HG03460 (cell line): ENCODE results near the gene OMG.
"Not testable (repeated sequence)": the region's sequence is repeated elsewhere in the genome, so short reads cannot be mapped to it uniquely, and the experiment has no call there.

Source experiments
- ATAC-seq: cut with Tn5 transposase; IDR thresholded peaks from one replicate; pipeline ENCODE4 v1.9.1; 2021; ENCODE audit not compliant: unreplicated experiment

Gene OMG, protein sequence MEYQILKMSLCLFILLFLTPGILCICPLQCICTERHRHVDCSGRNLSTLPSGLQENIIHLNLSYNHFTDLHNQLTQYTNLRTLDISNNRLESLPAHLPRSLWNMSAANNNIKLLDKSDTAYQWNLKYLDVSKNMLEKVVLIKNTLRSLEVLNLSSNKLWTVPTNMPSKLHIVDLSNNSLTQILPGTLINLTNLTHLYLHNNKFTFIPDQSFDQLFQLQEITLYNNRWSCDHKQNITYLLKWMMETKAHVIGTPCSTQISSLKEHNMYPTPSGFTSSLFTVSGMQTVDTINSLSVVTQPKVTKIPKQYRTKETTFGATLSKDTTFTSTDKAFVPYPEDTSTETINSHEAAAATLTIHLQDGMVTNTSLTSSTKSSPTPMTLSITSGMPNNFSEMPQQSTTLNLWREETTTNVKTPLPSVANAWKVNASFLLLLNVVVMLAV

DNA sequence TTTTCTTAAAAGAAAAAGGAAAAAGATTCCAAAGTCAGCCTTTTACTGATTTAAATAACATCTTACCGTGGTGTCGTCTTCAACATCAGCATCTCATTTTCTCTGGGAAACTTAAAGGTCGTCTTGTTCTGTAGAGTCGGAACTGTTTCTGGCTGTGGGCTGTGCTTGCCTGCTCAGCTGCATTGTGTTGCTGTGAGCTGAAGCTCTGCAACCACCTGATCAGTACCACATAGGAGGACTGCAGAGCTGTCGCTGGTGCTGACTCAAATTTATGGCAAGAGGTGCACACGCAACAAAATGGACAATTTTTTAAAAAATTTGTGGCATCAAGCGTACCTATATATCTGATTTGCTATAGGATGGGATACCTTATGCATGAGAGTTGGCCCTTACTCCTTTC, at the start of gene OMG:
TSS of gene OMG (minus strand) at position 150 of the 400 bp plus-strand sequence. CDS start 908 bp downstream, outside the sequence.
- no peak for ATAC-seq

DNA sequence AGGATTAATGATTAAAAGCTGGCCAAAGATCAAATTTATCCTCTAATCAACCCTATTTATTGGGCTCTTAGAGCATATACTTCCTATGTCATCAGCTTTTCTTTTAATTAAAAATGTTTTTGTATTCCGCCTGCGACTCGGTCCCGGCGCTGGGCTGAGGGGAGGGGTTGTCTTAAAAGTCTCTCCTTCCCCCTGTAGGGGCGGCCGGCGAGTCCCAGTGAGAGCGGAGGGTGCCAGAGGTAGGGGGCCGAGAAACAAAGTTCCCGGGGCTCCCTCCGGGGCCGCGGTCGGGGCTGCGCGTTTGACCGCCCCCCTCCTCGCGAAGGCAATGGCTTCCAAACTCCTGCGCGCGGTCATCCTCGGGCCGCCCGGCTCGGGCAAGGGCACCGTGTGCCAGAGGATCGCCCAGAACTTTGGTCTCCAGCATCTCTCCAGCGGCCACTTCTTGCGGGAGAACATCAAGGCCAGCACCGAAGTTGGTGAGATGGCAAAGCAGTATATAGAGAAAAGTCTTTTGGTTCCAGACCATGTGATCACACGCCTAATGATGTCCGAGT, 48.2 kb upstream of the OMG start:
- not testable (repeated sequence) for ATAC-seq

DNA sequence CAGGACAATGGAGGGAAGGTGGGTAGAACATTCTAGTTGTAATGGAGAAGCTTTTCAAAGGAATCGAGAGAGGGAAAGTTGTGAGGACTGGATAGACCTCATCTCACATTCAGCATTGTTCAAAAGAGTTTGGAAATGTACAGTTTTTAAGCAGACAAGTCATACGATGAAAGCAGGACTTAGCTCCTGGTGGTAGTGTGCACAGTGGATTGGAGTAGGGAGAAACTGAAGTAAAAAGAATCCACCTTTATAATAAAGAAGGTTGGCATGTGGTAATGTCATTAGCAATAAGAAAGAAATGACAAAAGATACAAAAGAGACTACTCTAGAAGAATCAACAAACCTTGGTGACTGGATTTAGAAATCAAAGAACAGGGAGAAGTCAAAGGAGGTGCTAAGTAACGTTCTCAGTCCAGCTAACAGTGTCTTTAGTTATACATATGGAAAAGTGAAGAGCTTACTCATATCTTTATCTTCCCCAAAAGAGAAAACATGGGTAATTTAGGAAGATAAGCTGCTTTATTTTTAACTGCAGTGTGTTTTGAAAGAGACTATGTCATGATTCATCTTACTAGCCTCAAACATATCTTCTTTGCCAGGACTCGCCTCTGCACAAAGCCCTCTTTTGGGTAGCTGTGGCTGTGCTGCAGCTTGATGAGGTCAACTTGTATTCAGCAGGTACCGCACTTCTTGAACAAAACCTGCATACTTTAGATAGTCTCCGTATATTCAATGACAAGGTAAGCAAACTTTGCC, 43.0 kb upstream of the OMG start:
- no peak for ATAC-seq

DNA sequence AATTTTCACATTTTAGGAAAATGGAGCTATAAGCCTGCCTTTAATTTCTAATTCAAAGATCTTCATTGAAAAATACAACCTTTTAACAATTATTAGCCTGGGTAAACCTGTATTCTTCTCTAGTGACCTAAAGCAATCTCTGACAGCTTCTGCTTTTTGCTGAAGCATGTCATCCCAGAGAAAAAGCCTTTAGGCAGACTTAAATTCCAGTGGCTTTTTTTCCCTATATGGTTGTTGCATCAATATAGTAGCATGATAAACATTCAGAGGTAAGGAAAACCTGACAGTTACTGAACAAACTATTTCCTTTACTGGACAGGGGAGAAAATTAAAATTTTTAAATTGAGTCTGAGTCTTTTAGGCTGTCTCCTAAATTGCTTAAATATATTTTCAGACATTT, 32.2 kb upstream of the OMG start:
- no peak for ATAC-seq

DNA sequence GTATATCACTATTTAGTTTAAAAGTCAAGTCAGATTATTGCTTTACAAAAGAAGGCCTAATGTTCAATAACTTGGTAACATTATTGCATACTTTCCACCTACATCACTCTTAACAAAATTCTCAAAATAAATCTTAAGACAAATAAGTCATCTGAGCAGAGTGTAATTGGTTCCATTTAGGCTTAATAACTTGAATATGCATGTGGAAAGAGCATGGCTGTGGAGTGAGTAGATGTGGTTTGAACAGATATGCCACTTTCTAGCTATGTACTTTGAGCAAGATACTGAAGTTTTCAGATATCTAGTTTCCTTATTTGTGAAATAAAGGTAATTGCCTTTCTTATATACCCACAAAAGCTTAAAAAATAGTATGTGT, 31.1 kb upstream of the OMG start:
- ATAC-seq = no peak

DNA sequence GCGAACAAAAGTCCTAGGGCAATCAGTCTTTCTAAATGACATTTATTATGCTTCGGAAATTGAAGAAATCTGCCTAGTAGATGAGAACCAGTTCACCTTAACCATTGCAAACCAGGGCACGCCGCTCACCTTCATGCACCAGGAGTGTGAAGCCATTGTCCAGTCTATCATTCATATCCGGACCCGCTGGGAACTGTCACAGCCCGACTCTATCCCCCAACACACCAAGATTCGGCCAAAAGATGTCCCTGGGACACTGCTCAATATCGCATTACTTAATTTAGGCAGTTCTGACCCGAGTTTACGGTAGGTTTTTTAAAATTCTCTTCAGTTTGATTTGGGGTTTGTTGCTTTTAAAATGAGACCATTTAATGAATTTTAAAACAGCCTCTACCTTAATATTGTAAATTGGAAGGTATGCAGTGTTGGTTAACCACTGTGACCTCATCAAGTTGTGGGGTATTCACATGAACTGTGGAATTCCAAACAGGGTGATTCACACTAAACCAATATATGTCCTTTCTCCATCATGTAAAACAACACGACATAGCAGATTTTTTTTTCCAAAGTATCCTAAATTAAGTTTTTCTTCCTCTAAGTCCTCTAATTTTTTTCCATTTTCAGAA, 30.6 kb upstream of the OMG start:
- ATAC-seq = no peak

DNA sequence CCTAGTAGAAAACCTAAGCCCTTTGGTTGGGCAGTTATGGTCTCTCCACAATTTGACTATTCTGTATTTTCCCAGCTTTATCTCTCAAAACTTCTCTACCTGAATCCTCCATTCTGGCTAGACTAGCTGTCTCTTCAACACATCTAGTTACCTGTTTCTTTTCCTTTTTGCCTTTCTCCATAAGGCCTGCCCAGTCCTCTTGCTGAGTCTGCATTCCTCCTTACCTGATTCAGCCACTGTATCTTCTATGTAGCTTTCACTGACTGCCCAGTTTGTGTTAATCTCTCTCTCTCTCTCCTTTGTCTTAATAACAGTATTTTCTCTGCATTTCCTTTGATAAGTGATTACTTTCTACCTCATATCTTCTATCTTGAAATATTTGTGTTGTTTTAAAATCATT, 26.5 kb upstream of the OMG start:
- no peak for ATAC-seq

DNA sequence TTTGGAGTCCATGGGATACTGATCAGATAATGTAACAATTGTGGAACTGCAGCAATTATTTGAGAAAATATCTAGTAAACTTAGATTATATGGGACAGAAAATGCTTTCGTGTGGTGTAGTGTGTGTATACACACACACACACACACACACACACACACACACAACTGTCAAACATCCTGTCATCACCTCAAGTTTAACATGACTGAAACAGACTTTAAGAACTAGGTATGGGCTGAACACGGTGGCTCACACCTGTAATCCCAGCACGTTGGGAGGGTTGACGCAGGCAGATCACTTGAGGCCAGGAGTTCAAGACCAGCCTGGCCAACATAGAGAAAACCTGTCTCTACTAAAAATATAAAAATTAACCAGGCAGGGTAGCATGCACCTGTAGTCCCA, 24.9 kb upstream of the OMG start:
- ATAC-seq = no peak

DNA sequence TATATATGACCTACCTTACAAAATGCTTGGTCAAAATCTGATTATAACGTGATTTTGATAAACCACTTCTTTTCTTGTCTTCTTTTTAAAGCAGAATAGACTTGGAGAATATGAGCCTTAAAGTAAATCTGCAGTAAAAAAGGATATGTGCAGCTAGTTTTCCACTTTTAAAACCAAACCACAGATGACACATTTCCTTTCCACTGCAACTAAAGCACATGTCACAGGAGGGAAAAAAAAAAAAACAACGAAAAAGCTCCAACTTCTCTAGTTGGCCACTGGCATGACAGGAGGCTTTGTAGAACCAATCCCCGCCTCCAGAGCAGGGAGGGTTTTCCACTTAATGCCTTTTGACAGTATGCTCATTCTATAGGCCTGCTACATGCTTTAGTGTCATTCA, 24.4 kb upstream of the OMG start, which contains the start of gene EVI2A:
TSS of gene EVI2A (minus strand) at position 142 of the 400 bp plus-strand sequence. CDS start 2,609 bp downstream, outside the sequence.
- no peak for ATAC-seq

DNA sequence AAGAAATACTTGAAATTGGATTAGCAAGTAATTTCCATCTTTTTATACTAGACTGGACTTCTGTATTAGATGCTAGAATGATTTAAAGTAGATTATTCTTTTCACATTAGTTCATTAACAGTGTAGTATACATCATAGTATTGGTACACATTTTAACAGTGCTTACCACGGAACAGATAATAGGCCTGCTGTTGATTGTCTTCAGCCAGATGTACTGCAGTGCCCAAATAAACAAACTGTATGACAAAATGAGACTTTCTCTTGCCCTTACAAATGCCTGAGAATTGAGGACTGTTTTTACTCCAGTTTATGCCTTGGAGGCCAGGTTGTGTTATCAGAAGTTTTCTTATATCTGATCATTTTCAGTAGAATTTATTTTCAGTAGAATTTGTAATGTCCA, 23.8 kb upstream of the OMG start:
- no peak for ATAC-seq

DNA sequence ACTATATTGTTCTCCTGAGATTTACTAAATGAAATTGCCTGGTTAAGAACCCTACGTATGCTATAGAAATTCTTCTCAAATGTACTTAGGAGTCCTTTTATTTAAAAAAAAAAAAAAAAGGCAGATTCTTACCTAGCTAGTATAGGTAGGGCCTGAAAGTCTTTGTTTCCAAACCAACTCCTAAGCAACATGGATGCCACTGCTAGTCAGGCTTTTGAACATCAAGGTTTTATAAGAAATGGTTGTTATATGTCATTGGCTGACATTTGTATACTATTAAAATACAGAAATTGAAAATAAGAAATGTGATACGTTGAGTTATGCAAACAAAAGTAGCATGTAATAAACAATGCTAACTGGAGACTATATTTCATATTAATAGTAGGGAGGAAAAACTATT, 23.2 kb upstream of the OMG start:
- no peak for ATAC-seq

DNA sequence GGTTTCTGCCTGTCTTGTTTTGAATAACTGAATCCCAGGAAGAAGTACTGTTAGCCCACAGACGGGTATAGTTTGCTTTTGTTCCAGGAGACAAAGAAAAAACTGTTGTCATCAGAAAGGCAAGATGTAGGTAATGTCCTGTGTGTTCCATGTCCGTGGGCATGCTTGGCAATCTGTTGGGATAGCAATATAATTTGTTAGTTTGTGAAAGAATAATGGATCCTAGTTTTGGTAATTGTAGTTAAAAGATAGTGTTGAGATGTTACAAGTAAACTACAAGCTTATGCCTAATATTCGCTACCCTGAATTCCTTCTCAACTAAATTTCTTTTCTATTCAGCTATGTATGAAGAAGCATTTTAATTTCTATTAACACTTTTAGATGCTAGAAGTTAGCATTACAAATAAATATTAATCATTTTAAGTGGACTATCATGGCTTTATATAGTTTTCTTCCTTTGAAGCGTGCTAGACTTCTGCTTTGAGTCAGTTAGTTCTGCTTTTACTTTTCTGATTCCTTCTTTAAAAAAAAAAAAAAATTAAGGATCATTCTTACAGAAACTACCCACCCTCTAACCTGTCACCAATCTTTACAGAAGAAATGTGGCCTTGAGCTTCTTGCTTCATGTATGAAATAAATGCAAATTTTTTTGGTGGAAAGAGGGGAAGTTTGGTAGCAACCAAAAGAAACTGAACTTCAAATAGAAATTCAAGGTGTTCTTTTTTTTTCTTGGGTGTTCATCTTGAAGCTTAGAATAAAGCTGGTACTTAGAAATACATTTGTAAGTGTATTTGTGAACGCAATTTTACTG, 22.0 kb upstream of the OMG start:
- ATAC-seq = no peak

DNA sequence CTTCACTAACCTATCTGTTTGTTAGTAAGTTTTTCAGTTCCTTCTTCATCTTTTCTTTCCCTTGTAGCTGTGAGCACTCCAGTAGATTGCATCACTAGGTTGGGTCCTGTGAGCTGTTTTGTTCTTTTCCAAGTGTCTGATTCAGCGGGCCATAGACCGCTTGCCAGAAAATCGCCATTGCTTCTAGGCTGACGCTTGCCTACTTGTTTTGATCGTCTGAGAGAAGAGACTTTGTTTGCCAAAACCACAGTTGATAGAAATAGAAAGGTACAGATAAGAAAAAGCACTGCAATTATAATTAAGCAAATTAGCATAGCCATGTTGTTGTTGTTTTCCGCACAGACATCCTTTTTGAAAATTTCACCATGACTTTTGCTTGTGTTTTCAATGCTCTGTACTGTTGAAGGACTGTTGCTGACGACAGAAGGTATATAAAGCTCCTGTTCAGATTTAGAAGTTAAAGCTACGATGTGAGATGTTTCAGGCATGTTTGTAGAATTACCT, 21.3 kb upstream of the OMG start:
- ATAC-seq = peak; percentile 45

DNA sequence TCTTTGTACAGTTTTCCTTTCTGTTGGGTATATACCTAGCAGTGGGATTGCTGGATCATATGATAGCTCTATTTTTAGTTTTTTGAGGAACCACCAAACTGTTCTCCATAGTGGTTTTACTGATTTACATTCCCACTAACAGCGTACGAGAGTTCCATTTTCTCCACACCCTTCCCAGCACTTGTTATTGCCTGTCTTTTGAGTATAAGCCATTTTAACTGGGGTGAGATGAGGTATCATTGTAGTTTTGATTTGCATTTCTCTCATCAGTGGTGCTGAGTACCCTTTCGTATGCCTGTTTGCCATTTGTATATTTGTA, 17.7 kb upstream of the OMG start:
- no peak for ATAC-seq

DNA sequence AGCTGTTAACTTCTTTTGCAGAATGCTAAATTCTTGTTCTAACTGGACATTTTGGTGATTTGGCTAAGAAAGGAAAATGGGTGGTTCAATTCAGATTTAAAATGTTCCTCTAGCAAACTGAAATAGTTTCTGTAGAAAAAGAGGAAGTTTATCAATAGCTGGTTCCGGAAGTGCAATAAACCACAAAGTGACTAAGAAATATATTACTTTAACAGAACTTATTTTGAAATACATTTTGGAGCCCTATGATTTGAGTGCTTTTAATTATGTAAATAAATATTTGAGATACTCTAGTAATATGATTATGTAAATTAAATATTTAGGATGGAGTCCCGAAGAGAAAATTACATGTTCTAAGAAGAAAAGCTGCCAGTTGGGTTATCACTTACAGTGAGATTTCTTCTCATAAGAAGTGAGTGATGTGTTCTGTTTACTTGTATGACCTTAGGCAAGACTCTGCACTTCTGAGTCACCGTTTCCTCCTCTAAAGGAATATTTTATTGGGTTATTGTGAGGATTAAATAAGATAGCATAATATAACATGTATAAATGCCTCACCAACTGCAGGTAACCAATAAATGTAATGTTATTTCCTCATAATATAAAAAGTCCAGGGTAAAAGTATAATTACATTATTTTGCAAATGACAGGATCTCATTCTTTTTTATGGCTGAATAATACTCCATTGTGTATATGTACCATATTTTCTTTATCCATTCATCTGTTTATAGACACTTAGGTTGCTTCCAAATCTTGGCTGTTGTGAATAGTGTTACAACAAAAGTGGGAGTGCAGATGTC, 17.1 kb upstream of the OMG start, which contains the start of gene EVI2B:
TSS of gene EVI2B (minus strand) at position 73 of the 800 bp plus-strand sequence. CDS start 8,445 bp downstream, outside the sequence.
- ATAC-seq = no peak

DNA sequence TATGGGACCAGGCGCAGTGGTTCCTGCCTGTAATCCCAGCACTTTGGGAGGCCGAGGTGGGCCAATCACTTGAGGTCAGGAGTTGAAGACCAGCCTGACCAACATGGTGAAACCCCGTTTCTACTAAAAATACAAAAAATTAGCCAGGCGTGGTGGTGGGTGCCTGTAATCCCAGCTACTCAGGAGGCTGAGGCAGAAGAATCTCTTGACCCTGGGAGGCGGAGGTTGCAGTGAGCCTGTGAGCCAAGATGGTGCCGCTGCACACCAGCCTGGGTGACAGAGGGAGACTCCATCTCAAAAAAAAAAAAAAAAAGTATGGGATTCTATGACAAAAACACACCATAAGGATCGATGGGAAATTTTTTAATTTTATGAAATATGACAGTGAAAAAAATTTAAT, 15.2 kb upstream of the OMG start:
- ATAC-seq = not testable (repeated sequence)

DNA sequence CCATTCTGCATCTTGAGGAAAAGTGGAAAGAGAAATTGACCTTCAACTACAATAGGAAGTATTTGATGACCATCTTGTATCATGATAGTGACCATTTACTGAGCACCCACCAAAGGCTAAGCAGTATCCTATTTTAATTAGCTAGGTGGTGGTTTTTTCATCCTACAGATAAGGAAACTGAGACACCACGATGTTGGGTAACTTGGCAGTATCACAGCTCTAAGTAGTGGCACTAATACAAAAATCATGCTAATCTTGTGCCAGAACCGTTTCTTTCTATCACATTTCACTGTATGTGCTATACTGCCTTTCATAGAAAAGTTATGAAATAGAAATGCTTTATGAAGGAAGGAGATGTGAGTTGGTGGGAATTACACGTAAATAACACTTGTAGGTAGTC, 14.5 kb upstream of the OMG start:
- no peak for ATAC-seq

DNA sequence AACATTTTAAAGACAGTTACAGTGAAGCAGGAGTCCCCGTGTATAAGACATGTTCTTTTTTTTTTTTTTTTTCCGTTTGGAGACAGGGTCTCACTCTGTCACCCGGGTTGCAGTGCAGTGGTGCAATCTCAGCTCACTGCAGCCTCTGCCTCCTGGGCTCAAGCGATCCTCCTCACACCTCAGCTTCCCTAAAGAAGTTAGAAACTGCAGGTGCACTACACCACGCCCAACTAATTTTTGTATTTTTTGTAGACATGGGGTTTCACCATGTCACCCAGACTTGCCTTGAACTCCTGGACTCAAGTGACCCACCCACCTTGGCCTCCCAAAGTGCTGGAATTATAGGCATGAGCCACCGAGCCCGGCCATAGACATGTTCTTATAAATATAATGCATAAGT, 13.8 kb upstream of the OMG start:
- no peak for ATAC-seq

DNA sequence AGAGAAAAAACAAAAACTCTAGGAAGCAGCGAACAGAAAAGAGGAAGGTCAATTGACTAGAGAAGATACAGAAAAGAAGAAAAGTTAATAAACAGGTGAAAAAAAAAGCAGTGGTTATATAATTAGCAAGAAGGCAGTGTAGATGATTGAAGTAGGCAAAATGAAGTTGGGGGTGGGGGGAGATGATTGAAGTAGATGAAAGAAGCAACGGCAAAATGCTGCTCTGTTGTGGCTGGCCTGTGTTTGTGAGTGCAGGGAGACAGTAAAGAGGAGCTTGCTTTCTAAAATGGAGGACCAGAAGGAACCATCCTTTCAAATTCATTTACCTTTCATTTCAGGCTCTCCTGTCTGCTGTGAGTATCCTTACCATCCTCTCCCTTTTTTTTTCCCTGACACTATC, 13.2 kb upstream of the OMG start:
- ATAC-seq = no peak

DNA sequence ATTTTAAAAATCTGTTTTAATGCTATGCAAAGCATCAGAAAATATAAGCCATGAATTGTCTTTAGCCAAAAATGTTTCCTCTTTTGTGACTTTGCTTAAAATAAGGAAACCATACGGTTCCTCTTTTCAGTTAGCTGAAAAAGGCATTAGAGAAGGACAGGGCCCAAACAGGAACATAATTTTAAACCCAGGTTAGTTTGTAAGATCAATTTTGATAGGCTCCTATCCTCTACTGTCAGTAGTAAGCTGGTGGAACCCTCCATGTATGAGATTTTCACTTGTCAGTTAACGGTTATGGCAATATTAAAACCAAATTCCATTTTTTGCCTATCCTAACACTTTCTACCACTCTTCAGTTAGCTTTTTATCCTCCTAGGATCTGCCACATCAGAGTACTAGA, 12.5 kb upstream of the OMG start:
- no peak for ATAC-seq
